HG03571 (cell line): ENCODE measurements around the gene ZFP1.
"Not testable (repeated sequence)": the region's sequence is repeated elsewhere in the genome, so short reads cannot be mapped to it uniquely, and the experiment has no call there.

Experiments used
- ATAC-seq: cut with Tn5 transposase; IDR thresholded peaks from one replicate; pipeline ENCODE4 v1.9.1; 2021; ENCODE audit not compliant: unreplicated experiment

Gene ZFP1

GRCh38 chr16:75203096-75203495 lies 54.8 kb downstream of the ZFP1 start:
- ATAC-seq = no peak

GRCh38 chr16:75203667-75204409 lies 55.5 kb downstream of the ZFP1 start:
- ATAC-seq = no peak

GRCh38 chr16:75204410-75204758 lies 56.1 kb downstream of the ZFP1 start:
- ATAC-seq = no peak

GRCh38 chr16:75204905-75205304 lies 56.6 kb downstream of the ZFP1 start:
- ATAC-seq = not testable (repeated sequence)

- not testable (repeated sequence) for ATAC-seq
Observed at GRCh38 chr16:75205438-75205837, 57.1 kb downstream of the ZFP1 start.

GRCh38 chr16:75205961-75206748 lies 57.8 kb downstream of the ZFP1 start:
- ATAC-seq = not testable (repeated sequence)

GRCh38 chr16:75206749-75207451 lies 58.6 kb downstream of the ZFP1 start, which contains the start of gene CTRB2:
Gene CTRB2, minus strand, starts transcription at chr16:75207161. Its CDS starts 20 bp downstream, at chr16:75207141.
- ATAC-seq = no peak

GRCh38 chr16:75207831-75208230 lies 59.5 kb downstream of the ZFP1 start:
- no peak for ATAC-seq

GRCh38 chr16:75208242-75208825 lies 60.0 kb downstream of the ZFP1 start:
- no peak for ATAC-seq

GRCh38 chr16:75208861-75209505 lies 60.7 kb downstream of the ZFP1 start:
- no peak for ATAC-seq

GRCh38 chr16:75209514-75209913 lies 61.2 kb downstream of the ZFP1 start:
- not testable (repeated sequence) for ATAC-seq

GRCh38 chr16:75209944-75210343 lies 61.6 kb downstream of the ZFP1 start:
- no peak for ATAC-seq

- not testable (repeated sequence) for ATAC-seq
Observed at GRCh38 chr16:75211286-75211685, 63.0 kb downstream of the ZFP1 start.

GRCh38 chr16:75216127-75216526 lies 67.8 kb downstream of the ZFP1 start:
- no peak for ATAC-seq

- no peak for ATAC-seq
Observed at GRCh38 chr16:75216576-75216975, 68.3 kb downstream of the ZFP1 start.

GRCh38 chr16:75217389-75217851 lies 69.1 kb downstream of the ZFP1 start:
- ATAC-seq = no peak

- peak; percentile 53 for ATAC-seq
Observed at GRCh38 chr16:75218256-75219076, 70.1 kb downstream of the ZFP1 start, which contains the start of gene CTRB1. Gene CTRB1, plus strand, starts transcription at chr16:75218988. Its CDS starts 20 bp downstream, at chr16:75219008.

GRCh38 chr16:75219088-75219487 lies 70.8 kb downstream of the ZFP1 start:
- ATAC-seq = no peak

- no peak for ATAC-seq
Observed at GRCh38 chr16:75219838-75220237, 71.5 kb downstream of the ZFP1 start.
